HCT116 (cell line): Measurements from ENCODE around the gene RTL10. TPM values are rescaled to one million over a fixed set of nuclear protein-coding genes. Genes with fewer than 3 reads are reported as not detected.

Experiments
- ATAC-seq: fragments of 200-7000 bp; cut with Tn5 transposase; 2 replicates; pipeline ENCODE4 v1.9.1; 2020; ENCODE audit warnings: mild to moderate bottlenecking, moderate library complexity
- BruUV-seq: library from RNA; stranded (reverse); fragments of 400-500 nt; replicated peaks from 2 replicates; lab custom pipeline; 2021; lab: Mats Ljungman, UMichigan
- CTCF ChIA-PET: fragments of 300-600 bp; sonication (Branson Sonifier 250); formaldehyde crosslinking; loops from one replicate; lab custom pipeline; 2021; ENCODE audit warnings: antibody characterized with exemption; lab: Charles Lee
- POLR2A ChIA-PET: fragments of 300-600, 350-600 bp; sonication (Branson Sonifier 250); formaldehyde crosslinking; loops from one replicate; lab custom pipeline; 2021; ENCODE audit warnings: antibody characterized with exemption; lab: Charles Lee
- RAD21 ChIA-PET, 2 experiments: fragments of 300-600 bp; sonication (Branson Sonifier 250); formaldehyde crosslinking; loops; one replicate each; lab custom pipeline; 2023; ENCODE audit warnings: low total read pairs in 2 of 2; ENCODE audit not compliant: uncharacterized antibody in 2 of 2, unreplicated experiment in 2 of 2, low non-redundant PET in 1 of 2; lab: Charles Lee
- DNase-seq: peaks from one replicate; pipeline ENCODE4 v3.0.0-alpha.2; 2010; ENCODE audit warnings: low read depth, low spot score
- H2AFZ ChIP-seq: fragments of 200-600 bp; shearing (Covaris generic), sonication (generic); 2 replicates; pipeline ENCODE4 v1.6.1; 2017; ENCODE audit warnings: low read depth, mixed run types, mixed read lengths, antibody characterized with exemption, low read length; ENCODE audit not compliant: poor library complexity, severe bottlenecking
- H3K27ac ChIP-seq: 2 replicates; pipeline ENCODE4 v1.5.1; 2012; ENCODE audit warnings: low read depth, low read length
- H3K27me3 ChIP-seq: fragments of 200-600 bp; sonication (generic); 2 replicates; pipeline ENCODE4 v1.6.1; 2016; ENCODE audit warnings: mixed run types, low read length, mixed read lengths; ENCODE audit not compliant: insufficient read depth
- H3K36me3 ChIP-seq, 2 experiments: fragments of 200-500 bp in 1 of 2; fragments of 200-600 bp in 1 of 2; sonication (Bioruptor generic) in 1 of 2; sonication (generic) in 1 of 2; 2 replicates each; pipeline versions ENCODE4 v1.5.1 to v1.6.1; 2014 to 2016; ENCODE audit warnings: low read length in 2 of 2, inconsistent platforms in 1 of 2, mixed read lengths in 1 of 2, mixed run types in 1 of 2; ENCODE audit not compliant: insufficient read depth in 2 of 2, control insufficient read depth in 1 of 2
- H3K4me1 ChIP-seq, 2 experiments: fragments of 200-600 bp in 1 of 2; sonication (generic) in 1 of 2; 2 replicates each; pipeline versions ENCODE4 v1.5.1 to v1.6.1; 2012 to 2017; ENCODE audit warnings: low read length in 2 of 2, inconsistent platforms in 1 of 2, mild to moderate bottlenecking in 1 of 2, mixed read lengths in 1 of 2, mixed run types in 1 of 2, moderate library complexity in 1 of 2; ENCODE audit not compliant: insufficient read depth in 2 of 2, control insufficient read depth in 1 of 2
- H3K4me2 ChIP-seq: fragments of 200-600 bp; sonication (generic); 2 replicates; pipeline ENCODE4 v1.6.1; 2017; ENCODE audit warnings: mixed run types, low read length, mixed read lengths
- H3K4me3 ChIP-seq, 2 experiments: fragments of 200-600 bp in 1 of 2; sonication (generic) in 1 of 2; replicated peaks in 1 of 2; 2 replicates each; pipeline ENCODE4 v1.5.1; 2011 to 2016; ENCODE audit warnings: low read length in 2 of 2, control low read depth in 1 of 2, low read depth in 1 of 2, mild to moderate bottlenecking in 1 of 2, mixed read lengths in 1 of 2, mixed run types in 1 of 2
- H3K79me2 ChIP-seq: fragments of 200-600 bp; sonication (generic); 2 replicates; pipeline ENCODE4 v1.6.1; 2017; ENCODE audit warnings: mild to moderate bottlenecking, mixed run types, low read length, moderate library complexity, mixed read lengths; ENCODE audit not compliant: insufficient read depth
- H3K9ac ChIP-seq: fragments of 200-600 bp; sonication (generic); 2 replicates; pipeline ENCODE4 v1.6.1; 2016; ENCODE audit warnings: low read length, mixed read lengths
- H3K9me2 ChIP-seq: fragments of 200-600 bp; sonication (generic), shearing (Covaris generic); 2 replicates; pipeline ENCODE4 v1.6.1; 2017; ENCODE audit warnings: mixed run types, mild to moderate bottlenecking, moderate library complexity; ENCODE audit not compliant: insufficient read depth
- H3K9me3 ChIP-seq, 2 experiments: fragments of 200-500 bp in 1 of 2; fragments of 200-600 bp in 1 of 2; sonication (Bioruptor generic) in 1 of 2; sonication (generic) in 1 of 2; 2 replicates each; pipeline ENCODE4 v1.6.1; 2014 to 2017; ENCODE audit warnings: low read length in 2 of 2, mixed read lengths in 2 of 2, inconsistent platforms in 1 of 2, low read depth in 1 of 2, mild to moderate bottlenecking in 1 of 2, mixed run types in 1 of 2, moderate library complexity in 1 of 2; ENCODE audit not compliant: control insufficient read depth in 1 of 2, insufficient read depth in 1 of 2
- H4K20me1 ChIP-seq: fragments of 200-600 bp; sonication (generic), shearing (Covaris generic); 2 replicates; pipeline ENCODE4 v1.6.1; 2017; ENCODE audit warnings: mixed run types, mild to moderate bottlenecking, moderate library complexity; ENCODE audit not compliant: insufficient read depth
- CBX3 ChIP-seq: IDR thresholded peaks from 2 replicates; pipeline ENCODE4 v1.6.1; 2012; ENCODE audit warnings: low read depth
- ELF1 ChIP-seq: IDR thresholded peaks from 2 replicates; pipeline ENCODE4 v1.6.1; 2012; ENCODE audit warnings: low read depth, borderline replicate concordance
- EZH2 ChIP-seq: fragments of 200-600 bp; sonication (generic); IDR thresholded peaks from 2 replicates; pipeline ENCODE4 v1.6.1; 2017; ENCODE audit warnings: antibody characterized with exemption, mixed run types
- FOSL1 ChIP-seq: IDR thresholded peaks from 2 replicates; pipeline ENCODE4 v1.6.1; 2012; ENCODE audit warnings: low read depth
- JUND ChIP-seq: IDR thresholded peaks from 2 replicates; pipeline ENCODE4 v1.6.1; 2012
- RAD21 ChIP-seq: IDR thresholded peaks from 2 replicates; pipeline ENCODE4 v1.6.1; 2012; ENCODE audit warnings: low read depth, mild to moderate bottlenecking
- TCF7L2 ChIP-seq: IDR thresholded peaks from 2 replicates; pipeline ENCODE4 v1.7.0; 2011; ENCODE audit warnings: borderline replicate concordance, inconsistent platforms; ENCODE audit not compliant: insufficient read depth, insufficient read length; ENCODE audit errors: extremely low read depth
- YY1 ChIP-seq: IDR thresholded peaks from 2 replicates; pipeline ENCODE4 v1.6.1; 2011; ENCODE audit warnings: low read length, low read depth, moderate library complexity, mild to moderate bottlenecking; ENCODE audit not compliant: insufficient replicate concordance; ENCODE audit errors: extremely low read depth
- ZFX ChIP-seq: fragments of 450-650 bp; IDR thresholded peaks from 2 replicates; pipeline ENCODE4 v1.6.1; 2017
- ZNF274 ChIP-seq: fragments of 200-500 bp; sonication (Bioruptor generic); IDR thresholded peaks from 2 replicates; pipeline ENCODE4 v1.6.1; 2014; ENCODE audit warnings: mild to moderate bottlenecking, low read depth, low read length, inconsistent platforms
- intact Hi-C: fragments of 100-400 bp; cut with micrococcal nuclease; formaldehyde crosslinking; loops from 2 replicates; pipeline ENCODE4 v1.10.0; 2022
- total RNA-seq: library from RNA; stranded (reverse); gene quantifications from one replicate; pipeline ENCODE4 v1.2.1, GENCODE V29; 2021; ENCODE audit not compliant: unreplicated experiment
- TF ChIP-seq, protein P1 (sequence below): IDR thresholded peaks from 2 replicates; pipeline ENCODE4 v1.6.1; 2012; ENCODE audit warnings: low read depth
- TF ChIP-seq, protein P2 (sequence below), 3 experiments: fragments of 200-600 bp in 1 of 3; sonication (generic) in 1 of 3; IDR thresholded peaks in 2 of 3; conservative IDR thresholded peaks in 1 of 3; 2 replicates each; pipeline ENCODE4 v1.5.1; 2012 to 2017; ENCODE audit warnings: low read depth in 2 of 3, low read length in 2 of 3, antibody characterized with exemption in 1 of 3, borderline replicate concordance in 1 of 3, control low read depth in 1 of 3, mild to moderate bottlenecking in 1 of 3, mixed read lengths in 1 of 3, mixed run types in 1 of 3, moderate library complexity in 1 of 3; ENCODE audit not compliant: insufficient read depth in 1 of 3

Gene RTL10
- total RNA-seq, 1 experiment from 2014 or later = 24.6 TPM

- no peak overlapping the region for H2AFZ ChIP-seq
- peak overlapping the region in 1 of 2 experiments; percentile 28; a peak in 2 of 4 replicates for H3K4me3 ChIP-seq
- peak; percentile 41 for DNase-seq
- RAD21 ChIA-PET = no interaction called here
- TF ChIP-seq RAD21 (no peak), FOSL1 (no peak; the same call in none of the 2 replicates), EZH2 (no peak), JUND (no peak; the same call in 1 of the 2 replicates), TCF7L2 (no peak), CBX3 (no peak), ELF1 (no peak), ZFX (no peak), ZNF274 (no peak), YY1 (no peak)
- TF ChIP-seq, protein P1, sequence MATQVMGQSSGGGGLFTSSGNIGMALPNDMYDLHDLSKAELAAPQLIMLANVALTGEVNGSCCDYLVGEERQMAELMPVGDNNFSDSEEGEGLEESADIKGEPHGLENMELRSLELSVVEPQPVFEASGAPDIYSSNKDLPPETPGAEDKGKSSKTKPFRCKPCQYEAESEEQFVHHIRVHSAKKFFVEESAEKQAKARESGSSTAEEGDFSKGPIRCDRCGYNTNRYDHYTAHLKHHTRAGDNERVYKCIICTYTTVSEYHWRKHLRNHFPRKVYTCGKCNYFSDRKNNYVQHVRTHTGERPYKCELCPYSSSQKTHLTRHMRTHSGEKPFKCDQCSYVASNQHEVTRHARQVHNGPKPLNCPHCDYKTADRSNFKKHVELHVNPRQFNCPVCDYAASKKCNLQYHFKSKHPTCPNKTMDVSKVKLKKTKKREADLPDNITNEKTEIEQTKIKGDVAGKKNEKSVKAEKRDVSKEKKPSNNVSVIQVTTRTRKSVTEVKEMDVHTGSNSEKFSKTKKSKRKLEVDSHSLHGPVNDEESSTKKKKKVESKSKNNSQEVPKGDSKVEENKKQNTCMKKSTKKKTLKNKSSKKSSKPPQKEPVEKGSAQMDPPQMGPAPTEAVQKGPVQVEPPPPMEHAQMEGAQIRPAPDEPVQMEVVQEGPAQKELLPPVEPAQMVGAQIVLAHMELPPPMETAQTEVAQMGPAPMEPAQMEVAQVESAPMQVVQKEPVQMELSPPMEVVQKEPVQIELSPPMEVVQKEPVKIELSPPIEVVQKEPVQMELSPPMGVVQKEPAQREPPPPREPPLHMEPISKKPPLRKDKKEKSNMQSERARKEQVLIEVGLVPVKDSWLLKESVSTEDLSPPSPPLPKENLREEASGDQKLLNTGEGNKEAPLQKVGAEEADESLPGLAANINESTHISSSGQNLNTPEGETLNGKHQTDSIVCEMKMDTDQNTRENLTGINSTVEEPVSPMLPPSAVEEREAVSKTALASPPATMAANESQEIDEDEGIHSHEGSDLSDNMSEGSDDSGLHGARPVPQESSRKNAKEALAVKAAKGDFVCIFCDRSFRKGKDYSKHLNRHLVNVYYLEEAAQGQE = no peak
- TF ChIP-seq, protein P2, sequence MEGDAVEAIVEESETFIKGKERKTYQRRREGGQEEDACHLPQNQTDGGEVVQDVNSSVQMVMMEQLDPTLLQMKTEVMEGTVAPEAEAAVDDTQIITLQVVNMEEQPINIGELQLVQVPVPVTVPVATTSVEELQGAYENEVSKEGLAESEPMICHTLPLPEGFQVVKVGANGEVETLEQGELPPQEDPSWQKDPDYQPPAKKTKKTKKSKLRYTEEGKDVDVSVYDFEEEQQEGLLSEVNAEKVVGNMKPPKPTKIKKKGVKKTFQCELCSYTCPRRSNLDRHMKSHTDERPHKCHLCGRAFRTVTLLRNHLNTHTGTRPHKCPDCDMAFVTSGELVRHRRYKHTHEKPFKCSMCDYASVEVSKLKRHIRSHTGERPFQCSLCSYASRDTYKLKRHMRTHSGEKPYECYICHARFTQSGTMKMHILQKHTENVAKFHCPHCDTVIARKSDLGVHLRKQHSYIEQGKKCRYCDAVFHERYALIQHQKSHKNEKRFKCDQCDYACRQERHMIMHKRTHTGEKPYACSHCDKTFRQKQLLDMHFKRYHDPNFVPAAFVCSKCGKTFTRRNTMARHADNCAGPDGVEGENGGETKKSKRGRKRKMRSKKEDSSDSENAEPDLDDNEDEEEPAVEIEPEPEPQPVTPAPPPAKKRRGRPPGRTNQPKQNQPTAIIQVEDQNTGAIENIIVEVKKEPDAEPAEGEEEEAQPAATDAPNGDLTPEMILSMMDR (IDR thresholded peaks at IDR 0.05 in 2 of 3, conservative IDR thresholded peaks at IDR 0.05 in 1 of 3; ENCODE audit: borderline replicate concordance in 1 of 3, insufficient read depth in 1 of 3, low read depth in 2 of 3, low read length in 2 of 3) = no peak
- H3K9me2 ChIP-seq = no peaks in the 10 kb centered on the region
- H3K9ac ChIP-seq = peak overlapping the region; percentile 50
- CTCF ChIA-PET = no interaction called here
- no TSS peak for BruUV-seq
- H3K79me2 ChIP-seq = no peaks in the 10 kb centered on the region
- no peaks in the 10 kb centered on the region for H4K20me1 ChIP-seq
- H3K27me3 ChIP-seq = no peaks in the 10 kb centered on the region
- H3K27ac ChIP-seq = peak overlapping the region; percentile 50; the same call in 1 of the 2 replicates
- no peaks in the 10 kb centered on the region for H3K36me3 ChIP-seq
- peak overlapping the region; percentile 69 for H3K4me2 ChIP-seq
- ATAC-seq = peak; percentile 90
- POLR2A ChIA-PET = no interaction called here
- intact Hi-C loops = no loop called here
- no peaks in the 10 kb centered on the region for H3K9me3 ChIP-seq
- H3K4me1 ChIP-seq = peaks cover 23 to 34% of the 10 kb centered on the region in 2 experiments
Measured at GRCh38 chr22:19880786-19881569, 26.3 kb upstream of the RTL10 start.
